GM19043 (cell line): ENCODE results near the gene DNMT3B.

Experiments used
- ATAC-seq: cut with Tn5 transposase; IDR thresholded peaks from one replicate; pipeline ENCODE4 v1.9.1; 2021; ENCODE audit warnings: low read depth; ENCODE audit not compliant: unreplicated experiment

The DNMT3B gene

DNA sequence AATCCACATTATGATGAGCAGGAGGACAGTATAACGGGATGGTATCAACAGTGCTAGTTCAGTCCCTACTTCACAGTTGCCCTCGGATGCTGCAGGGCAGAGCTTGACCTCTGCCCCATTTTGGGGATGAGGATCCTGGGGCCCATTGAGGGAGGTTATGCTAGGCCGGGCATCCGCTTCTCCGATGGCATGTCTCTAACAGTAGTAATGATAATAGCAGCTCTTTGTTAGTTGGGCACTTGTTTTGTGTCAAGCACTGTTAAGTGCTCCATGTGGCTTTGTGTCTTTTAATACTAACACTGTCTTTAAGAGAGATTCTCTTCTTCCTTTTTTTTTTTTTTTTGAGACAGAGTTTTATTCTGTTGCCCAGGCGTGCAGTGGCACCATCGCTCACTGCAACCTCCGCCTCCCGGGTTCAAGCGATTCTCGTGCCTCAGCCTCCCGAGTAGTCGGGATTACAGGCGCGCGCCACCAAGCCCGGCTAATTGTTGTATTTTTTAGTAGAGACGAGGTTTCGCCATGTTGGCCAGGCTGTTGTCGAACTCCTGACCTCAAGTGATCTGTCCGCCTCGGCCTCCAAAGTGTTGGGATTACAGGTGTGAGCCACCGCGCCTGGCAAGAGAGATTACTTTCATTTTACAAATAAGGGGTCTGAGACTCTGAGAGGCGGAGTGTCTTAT lies 58.7 kb downstream of the DNMT3B start:
- no peak for ATAC-seq

DNA sequence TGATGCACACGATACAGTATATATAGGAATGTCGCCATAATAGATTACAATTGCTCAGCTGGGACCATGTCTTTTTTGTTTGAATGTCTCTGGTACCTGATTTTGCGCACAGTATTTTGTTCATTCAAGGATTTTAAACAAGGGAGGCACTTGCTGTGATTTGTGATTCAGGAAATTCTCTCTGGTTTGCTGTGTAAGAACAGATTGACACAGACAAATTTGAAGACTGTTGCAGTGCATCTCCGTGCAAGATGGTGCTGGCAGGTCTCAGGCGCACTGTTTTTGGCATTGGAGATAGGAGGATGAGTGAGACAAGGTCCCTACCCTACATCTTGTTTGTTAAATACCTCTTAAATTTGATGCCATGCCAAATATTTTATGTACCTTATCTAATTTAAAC lies 60.0 kb downstream of the DNMT3B start:
- ATAC-seq, result no peak

DNA sequence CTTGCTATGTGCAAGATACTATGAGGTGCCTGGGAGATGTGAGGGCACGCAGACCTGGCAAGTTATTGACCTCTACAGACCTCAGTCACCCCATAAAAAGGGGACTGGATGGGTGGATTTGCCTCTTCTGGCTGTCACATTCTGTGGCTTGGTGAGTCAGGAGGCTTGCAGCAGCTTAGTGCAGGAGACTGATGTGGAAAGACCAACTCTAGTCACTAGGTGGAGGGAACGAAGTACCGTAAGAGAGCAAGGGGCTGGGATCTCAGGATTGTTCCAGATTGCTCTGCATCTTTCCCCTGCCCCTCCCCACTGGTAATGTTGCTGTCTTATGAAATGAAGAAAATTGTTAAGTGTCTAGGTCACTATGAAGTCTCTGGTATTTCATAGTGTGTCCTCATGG lies 60.9 kb downstream of the DNMT3B start:
- no peak for ATAC-seq

DNA sequence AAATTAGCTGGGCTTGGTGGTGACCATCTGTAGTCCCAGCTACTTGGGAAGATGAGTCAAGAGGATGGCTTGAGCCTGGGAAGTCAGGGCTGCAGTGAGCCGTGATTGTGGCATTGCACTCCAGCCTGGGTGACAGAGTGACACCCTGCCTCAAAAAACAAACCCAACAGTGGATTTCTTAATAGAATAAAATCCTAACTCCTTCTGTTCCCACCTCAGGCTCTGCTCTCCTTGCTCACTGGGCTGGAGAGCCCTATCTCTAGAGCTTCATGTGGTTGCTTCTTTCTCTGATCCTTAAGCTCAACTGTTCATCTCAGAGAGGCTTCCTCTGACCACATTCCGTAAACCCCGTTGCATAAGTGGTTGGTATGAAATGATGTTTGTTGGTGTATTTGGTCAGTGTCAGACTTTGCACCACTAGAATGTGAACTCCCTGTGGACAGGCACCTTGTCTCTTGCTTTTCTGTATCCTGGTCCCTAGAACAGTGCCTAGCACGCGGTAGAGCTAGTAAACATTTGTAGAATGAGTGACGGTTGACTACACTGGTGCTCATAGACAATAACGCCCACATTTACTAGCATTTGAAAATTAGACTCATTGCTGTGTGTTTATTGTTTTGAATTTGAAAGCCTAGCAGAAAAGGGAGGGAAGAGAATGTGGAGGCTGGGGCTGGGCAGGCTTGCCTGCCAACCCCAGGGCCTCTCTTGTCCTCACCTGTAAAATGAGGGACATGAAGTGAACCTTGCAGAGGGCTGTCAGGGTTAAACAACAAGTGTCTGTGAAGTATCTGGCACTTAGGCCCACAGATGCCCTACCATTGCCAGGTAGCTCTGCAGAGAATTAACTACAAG lies 61.8 kb downstream of the DNMT3B start:
- no peak for ATAC-seq

DNA sequence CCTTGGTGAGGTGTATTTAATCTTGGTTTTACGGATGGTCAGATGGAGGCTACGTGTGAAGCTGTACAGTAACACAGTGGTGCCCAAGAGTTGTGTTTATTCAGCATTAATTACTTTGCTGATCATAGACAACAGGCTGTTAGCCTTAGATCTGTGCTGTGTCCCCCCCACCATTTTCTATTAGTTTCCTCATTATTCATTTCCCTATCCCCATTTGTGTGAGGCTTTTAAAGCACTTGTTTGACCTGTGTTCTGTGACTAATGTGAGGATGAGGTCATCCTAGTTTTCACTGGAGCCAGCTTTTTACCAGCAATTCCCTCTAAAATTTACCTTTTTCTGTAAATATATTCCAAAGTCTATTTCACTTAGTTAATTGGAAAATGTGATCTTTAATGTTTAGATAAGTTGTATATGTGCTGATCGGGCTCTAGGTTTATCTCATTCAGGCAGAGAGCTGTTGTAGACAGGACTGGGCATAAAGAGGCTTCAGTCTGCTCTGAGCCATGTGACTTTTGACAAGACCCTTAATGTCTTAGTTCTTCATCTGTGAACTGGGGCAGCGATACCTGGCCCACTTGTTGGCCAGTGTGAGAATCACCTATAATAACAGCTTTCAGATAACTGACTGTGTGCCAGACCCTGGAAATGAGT lies 66.0 kb downstream of the DNMT3B start:
- no peak for ATAC-seq

DNA sequence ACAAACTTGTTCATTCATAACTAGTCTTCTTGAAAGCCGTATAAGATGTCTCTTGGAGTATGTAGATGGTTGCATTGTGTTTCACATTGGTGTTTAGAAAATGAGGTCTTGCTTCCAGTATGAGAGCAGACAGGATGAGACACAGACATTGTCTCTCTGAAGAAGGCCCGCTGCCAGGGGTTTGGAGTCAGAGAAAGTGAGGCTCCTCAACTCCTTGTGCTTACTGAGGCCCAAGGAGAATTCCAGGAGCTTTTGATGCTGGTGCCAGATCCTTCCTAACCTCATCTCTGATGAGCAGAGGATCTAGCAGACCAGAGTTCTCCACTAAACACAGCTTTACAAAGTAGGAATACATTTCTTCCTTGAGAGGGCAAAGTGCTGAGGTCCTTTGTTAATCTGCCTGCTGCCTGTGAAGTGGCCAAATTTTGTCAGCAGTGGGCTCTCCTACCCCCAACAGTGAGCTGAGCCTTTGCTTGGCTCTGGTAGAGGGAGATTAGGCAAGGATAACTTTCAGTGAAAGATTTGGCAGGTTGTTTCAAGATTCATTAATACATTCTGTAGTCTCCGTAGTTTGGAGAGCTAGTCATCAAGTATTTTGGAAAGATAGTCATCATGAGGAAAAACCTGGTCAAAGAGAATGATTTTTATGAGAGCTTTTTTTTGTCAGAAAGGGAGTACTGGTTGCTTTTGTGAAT lies 67.3 kb downstream of the DNMT3B start:
- ATAC-seq, result no peak

DNA sequence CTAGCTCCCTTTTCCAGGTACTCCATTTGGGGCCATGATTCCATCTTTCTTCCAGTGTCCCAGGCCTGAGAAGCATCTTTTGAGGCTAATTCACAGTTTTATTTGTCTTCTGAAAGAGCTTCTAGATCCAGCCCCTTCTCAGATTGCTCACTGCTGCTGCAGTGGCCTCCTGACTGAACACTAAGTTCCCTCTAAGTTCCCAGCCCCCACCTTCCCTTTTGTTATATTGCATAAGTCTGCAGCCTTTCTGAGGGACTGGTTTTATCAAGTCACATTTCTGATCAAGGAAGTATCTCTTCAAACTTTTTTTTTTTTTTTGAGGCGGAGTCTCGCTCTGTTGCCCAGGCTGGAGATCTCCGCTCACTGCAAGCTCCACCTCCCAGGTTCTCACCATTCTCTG lies 68.3 kb downstream of the DNMT3B start:
- no peak for ATAC-seq

DNA sequence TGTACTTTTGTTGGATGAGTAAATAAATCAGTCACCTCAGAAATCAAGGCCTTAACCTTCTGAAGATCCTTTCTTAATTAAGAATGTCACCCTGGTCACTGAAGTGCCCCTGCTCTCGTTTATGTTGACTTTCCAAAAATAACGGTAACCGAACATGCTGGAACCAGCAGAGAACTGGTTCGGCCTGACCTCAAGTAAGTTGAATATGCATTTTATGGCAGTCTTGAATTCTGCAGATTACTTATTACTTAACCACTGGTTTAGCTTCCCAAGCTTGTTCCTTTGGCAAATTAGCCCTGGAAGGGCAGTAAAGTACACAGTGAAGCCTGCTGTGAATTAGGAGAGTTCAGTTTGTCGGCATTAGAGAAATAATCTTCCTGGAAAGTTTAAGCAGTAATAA lies 69.8 kb downstream of the DNMT3B start:
- no peak for ATAC-seq

DNA sequence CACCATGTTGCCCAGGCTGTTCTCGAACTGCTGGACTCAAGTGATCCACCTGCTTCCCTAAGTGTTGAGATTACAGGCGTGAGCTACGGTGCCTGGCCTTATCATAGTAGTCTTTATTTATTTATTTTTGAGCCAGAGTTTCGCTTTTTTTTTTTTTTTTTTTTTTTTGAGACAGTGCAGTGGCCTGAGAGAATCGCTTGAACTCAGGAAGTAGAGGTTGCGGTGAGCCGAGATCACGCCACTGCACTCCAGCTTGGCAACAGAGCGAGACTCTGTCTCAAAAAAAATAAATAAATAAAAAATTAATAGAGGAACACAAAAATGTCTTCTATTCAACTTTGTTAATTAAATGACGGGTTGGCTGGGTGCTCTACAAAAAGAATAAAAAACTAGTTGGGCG lies 70.5 kb downstream of the DNMT3B start:
- no peak for ATAC-seq

DNA sequence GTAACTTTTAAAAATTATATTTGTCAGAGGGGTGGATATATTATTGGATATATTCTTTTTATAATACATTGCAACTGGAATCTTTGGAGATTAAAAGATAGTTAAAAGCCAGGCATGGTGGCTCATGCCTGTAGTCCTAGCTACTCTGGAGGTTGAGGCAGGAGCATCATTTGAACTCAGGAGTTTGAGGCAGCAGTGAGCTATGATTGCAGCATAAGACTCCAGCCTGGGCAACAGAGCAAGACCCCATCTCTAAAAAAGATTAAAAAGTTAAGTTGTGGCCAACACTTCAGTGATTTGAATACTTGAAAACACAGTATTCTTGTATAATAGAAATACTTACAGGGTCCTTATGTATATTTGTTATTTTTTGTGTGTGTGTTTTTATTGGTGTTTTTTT lies 72.8 kb downstream of the DNMT3B start:
- ATAC-seq, result no peak

DNA sequence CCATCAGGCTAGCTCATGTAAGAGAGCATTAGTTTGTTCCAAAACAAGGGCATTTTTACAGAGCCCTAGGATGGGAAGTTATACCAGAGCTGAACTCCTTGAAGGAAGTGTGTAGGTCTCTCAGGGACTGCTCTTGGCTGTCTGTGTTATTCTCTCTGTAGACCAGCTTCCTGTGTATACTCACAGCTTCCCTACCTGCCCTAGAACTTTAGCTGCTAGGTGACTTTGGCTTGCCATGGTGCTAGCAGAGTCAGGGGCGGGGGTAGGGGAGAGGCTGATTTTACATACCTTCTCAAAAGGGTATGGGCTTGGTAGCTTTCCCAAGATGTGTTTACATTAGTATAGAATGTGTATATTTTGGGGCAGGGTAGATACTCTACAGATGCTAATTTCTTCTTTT lies 75.0 kb downstream of the DNMT3B start:
- ATAC-seq, result no peak

DNA sequence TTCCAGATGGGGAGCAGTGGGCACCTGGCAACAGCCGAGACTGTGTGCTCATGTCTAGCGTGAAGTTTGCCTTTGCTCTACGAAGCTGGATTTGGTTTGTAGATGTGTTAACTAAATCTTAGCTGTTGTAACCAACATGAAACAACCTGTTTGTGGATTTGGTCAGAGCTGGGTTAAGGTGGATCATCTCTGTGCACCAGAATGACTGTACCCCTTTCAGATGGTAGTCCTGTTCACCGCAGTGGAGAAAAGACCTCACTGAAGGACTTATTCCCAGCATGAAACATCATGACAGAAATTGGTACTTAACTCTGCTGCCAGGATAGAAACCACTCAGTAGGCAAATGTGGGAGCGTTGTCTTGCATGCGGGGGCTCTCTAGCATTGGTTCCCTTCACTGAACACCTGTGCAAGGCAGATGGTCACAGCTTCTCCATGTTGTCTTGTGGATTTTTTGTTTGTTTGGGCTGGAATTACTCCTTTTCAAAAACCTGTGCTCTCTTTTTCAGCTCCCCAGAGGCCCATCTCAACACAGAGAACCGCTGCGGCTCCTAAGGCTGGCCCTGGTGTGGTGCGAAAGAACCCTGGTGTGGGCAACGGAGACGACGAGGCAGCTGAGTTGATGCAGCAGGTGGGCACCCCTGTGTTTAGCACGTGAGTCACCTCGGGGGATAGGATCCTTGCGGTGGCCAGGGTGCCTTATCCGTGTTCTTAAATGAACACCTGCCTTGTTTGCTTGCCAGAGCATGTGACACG lies 77.2 kb downstream of the DNMT3B start:
- ATAC-seq, result no peak

DNA sequence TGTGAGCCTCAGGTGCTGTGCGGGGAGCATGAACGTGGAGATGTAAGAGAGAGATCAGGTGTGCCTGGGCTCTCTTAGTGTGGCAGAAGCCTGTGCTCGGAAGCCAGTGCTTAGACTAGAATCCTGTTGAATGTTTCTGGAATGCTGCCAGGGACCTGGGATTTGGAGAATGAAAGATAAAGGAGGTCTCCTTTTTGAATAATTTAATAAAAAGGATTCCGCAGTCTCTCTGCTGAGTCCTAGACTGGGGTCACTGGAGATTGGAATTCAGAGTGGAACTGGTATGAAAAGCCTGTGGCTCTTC lies 77.7 kb downstream of the DNMT3B start:
- no peak for ATAC-seq

DNA sequence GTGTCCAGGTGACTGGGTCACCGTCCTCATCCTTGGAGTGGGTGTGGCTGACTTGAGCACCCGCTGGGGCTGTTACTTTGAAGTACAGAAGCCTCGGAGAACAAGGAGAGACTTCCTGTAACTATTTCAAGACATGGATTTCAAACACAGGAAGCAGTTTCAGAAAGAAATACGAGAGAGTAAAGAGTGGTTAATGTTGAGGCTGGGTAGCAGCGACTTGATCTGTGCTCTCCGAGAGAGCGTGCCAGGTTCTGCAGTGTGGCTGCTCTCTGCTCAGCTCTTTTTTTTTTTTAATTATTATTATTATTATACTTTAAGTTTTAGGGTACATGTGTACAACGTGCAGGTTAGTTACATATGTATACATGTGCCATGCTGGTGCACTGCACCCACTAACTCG lies 79.0 kb downstream of the DNMT3B start:
- no peak for ATAC-seq

DNA sequence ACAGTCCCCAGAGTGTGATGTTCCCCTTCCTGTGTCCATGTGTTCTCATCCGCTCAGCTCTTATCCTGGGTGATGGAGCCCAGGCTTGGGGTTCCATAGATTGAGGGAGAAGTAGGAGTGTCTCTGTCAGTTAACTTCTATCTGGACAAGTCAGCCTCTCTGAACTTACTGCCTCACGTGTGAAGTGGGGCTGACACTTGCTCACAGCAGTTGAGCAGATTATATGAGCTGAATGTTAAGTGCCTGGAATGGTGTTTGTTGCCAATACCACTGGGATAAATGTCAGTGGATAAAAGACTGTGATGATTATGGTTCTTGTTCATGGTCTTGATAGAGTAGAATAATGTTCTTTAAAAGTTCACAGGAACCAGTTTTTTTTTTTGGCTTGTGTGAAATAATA lies 79.4 kb downstream of the DNMT3B start:
- no peak for ATAC-seq

DNA sequence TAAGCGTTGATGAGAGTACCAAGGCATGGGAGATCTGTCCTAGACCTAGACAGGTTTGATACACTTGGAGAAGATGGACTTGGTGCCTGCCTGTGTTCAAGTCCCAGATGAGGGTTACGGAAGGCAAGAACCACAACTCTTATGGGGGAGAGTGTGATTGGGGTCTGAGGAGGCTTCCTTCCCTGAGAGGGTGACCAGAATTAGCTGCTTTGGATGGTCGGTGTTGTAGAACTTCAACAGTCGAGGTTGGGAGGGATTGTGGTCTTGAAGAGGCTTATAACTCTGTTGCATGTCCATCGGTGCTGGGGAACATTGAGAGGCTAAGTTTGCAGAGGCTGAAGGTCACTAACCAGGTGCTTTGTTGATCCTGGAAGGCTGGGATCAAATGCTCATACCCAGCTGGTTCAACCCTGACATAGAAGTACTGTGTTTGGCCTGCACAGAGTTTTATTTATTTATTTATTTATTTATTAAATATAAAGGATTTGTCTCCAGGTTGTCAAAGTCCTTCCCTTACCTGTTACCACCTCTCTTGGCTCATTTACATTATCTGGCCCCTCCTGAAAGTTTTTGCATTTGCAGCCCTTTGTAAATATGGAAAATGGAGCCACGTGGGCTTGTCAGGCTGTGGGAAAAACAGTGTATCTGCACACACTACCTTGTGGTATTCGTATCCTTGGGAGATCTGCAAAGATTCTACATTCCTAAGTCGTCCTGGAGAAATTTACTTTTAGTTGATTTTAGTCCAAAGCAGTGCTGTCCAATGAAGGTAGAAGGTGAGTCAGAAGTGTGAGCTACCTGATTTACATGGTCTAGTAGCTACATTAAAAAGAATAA lies 80.7 kb downstream of the DNMT3B start:
- ATAC-seq, result no peak

DNA sequence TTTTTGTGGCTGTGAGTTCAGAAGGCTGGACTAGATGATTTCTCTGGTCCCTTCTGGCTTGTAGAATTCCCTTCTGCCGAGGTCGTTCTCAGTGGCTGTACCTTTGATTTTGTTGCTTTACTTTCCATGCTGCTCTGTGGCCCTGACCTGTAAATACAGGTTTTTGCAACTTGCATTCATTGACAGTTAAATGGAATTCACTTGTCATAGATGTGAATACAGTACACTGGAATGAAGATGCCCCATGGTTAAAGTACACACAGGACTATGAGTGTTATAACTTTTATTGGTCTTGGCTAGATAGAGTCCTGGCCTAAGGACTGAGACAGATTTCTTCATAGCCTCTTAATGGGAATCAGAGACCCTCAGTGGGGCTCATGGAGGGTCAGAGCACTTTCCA lies 83.6 kb downstream of the DNMT3B start:
- no peak for ATAC-seq

DNA sequence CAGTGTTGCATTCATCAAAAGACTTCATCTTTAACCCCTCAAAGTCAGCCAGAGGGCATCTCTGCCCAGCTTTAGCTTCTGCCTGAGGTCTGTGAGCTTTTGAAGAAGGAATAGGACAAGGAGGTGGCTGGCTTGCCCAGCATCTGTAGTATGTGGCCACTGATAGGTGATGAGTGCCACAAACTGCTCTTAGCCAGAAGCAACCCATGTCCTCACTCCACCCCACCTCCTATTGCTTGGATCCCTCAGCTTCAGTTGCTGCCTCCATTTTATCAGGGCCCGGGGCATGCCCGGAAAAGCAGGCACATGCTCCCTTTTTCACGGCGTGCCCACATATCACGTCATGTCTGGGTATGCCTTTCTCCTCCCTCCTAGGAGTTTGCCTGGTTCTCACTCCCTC lies 84.7 kb downstream of the DNMT3B start:
- ATAC-seq, result no peak

DNA sequence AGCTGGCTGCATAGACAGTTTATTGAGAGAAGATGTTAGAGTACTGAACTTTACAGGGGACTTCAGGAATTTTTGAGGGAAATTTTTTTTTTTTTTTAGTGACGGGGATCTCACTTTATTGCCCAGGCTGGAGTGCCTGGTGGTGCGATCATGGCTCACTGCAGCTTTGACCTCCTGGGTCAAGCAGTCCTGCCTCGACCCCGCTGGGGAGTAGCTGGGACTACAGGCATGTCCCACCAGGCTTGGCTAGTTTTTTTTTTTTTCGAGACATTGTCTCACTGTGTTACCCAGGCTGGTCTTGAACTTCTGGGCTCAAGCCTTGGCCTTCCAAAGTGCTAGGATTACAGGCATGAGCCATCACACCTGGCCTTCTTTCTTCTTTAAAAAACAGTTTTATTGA lies 85.8 kb downstream of the DNMT3B start:
- ATAC-seq, result no peak

DNA sequence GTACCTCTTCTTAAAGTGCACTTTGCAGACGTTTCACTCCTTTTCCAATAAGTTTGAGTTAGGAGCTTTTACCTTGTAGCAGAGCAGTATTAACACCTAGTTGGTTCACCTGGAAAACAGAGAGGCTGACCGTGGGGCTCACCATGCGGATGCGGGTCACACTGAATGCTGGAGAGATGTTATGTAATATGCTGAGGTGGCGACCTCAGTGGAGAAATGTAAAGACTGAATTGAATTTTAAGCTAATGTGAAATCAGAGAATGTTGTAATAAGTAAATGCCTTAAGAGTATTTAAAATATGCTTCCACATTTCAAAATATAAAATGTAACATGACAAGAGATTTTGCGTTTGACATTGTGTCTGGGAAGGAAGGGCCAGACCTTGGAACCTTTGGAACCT lies 86.7 kb downstream of the DNMT3B start:
- ATAC-seq, result no peak
